H9 (cell line): ENCODE measurements around the gene RNASET2. TPM values are rescaled to one million over a fixed set of nuclear protein-coding genes. Genes with fewer than 3 reads are reported as not detected.

Source experiments
- DNase-seq: peaks from one replicate; pipeline ENCODE4 v3.0.0-alpha.2; 2017
- H2AFZ ChIP-seq: one replicate; pipeline ENCODE4 v1.6.1; 2013; ENCODE audit warnings: mild to moderate bottlenecking, low read length, control low read depth, moderate library complexity
- H2AK5ac ChIP-seq: 2 replicates; pipeline ENCODE4 v1.6.1; 2013; ENCODE audit warnings: low read length, control low read depth, mixed read lengths; ENCODE audit not compliant: insufficient read length
- H2BK120ac ChIP-seq: one replicate; pipeline ENCODE4 v1.6.1; 2013; ENCODE audit warnings: low read depth, mild to moderate bottlenecking, low read length, control low read depth, inconsistent platforms; ENCODE audit not compliant: poor library complexity, severe bottlenecking
- H2BK12ac ChIP-seq: 2 replicates; pipeline ENCODE4 v1.6.1; 2013; ENCODE audit warnings: low read length, control low read depth, mixed read lengths, low read depth; ENCODE audit not compliant: insufficient read length
- H2BK15ac ChIP-seq: 2 replicates; pipeline ENCODE4 v1.6.1; 2013; ENCODE audit warnings: low read depth, low read length, control low read depth
- H2BK20ac ChIP-seq: one replicate; pipeline ENCODE4 v1.6.1; 2013; ENCODE audit warnings: low read depth, mild to moderate bottlenecking, low read length, control low read depth, inconsistent platforms; ENCODE audit not compliant: poor library complexity, severe bottlenecking
- H2BK5ac ChIP-seq: 2 replicates; pipeline ENCODE4 v1.6.1; 2013; ENCODE audit warnings: low read length, control low read depth, mixed read lengths; ENCODE audit not compliant: insufficient read length
- H3K14ac ChIP-seq: 2 replicates; pipeline ENCODE4 v1.6.1; 2013; ENCODE audit warnings: low read length, control low read depth; ENCODE audit not compliant: insufficient read depth
- H3K18ac ChIP-seq: 2 replicates; pipeline ENCODE4 v1.6.1; 2013; ENCODE audit warnings: low read depth, mild to moderate bottlenecking, mixed read lengths, low read length, control low read depth; ENCODE audit not compliant: insufficient read length
- H3K23ac ChIP-seq: 2 replicates; pipeline ENCODE4 v1.6.1; 2013; ENCODE audit warnings: low read length, control low read depth, mixed read lengths, low read depth; ENCODE audit not compliant: insufficient read length
- H3K23me2 ChIP-seq: 2 replicates; pipeline ENCODE4 v1.6.1; 2013; ENCODE audit warnings: low read depth, mild to moderate bottlenecking, mixed read lengths, low read length, control low read depth; ENCODE audit not compliant: insufficient read length, poor library complexity, severe bottlenecking
- H3K27ac ChIP-seq: 2 replicates; pipeline ENCODE4 v1.5.1; 2013; ENCODE audit warnings: low read length, control low read depth, mixed read lengths, low read depth; ENCODE audit not compliant: insufficient read length
- H3K27me3 ChIP-seq: 2 replicates; pipeline ENCODE4 v1.6.1; 2013; ENCODE audit warnings: low read length, control low read depth, inconsistent platforms; ENCODE audit not compliant: insufficient read depth
- H3K4ac ChIP-seq: 2 replicates; pipeline ENCODE4 v1.6.1; 2013; ENCODE audit warnings: low read depth, mild to moderate bottlenecking, control low read depth, inconsistent platforms, low read length, moderate library complexity
- H3K4me1 ChIP-seq: 2 replicates; pipeline ENCODE4 v1.6.1; 2013; ENCODE audit warnings: low read length, control low read depth, inconsistent platforms; ENCODE audit not compliant: insufficient read depth
- H3K4me2 ChIP-seq: 2 replicates; pipeline ENCODE4 v1.6.1; 2013; ENCODE audit warnings: low read length, control low read depth, mixed read lengths; ENCODE audit not compliant: insufficient read length, insufficient read depth
- H3K56ac ChIP-seq: 2 replicates; pipeline ENCODE4 v1.6.1; 2013; ENCODE audit warnings: low read depth, mild to moderate bottlenecking, mixed read lengths, low read length, control low read depth; ENCODE audit not compliant: insufficient read length
- H3K79me1 ChIP-seq: 2 replicates; pipeline ENCODE4 v1.6.1; 2013; ENCODE audit warnings: low read depth, mild to moderate bottlenecking, moderate library complexity, low read length, control low read depth, inconsistent platforms; ENCODE audit not compliant: insufficient read depth, poor library complexity, severe bottlenecking
- H3K79me2 ChIP-seq: 2 replicates; pipeline ENCODE4 v1.6.1; 2013; ENCODE audit warnings: low read length, control low read depth, inconsistent platforms; ENCODE audit not compliant: insufficient read depth
- H3K9ac ChIP-seq: 2 replicates; pipeline ENCODE4 v1.6.1; 2013; ENCODE audit warnings: low read length, control low read depth, mixed read lengths; ENCODE audit not compliant: insufficient read length; ENCODE audit errors: extremely low read depth
- H3K9me3 ChIP-seq: one replicate; pipeline ENCODE4 v1.6.1; 2013; ENCODE audit warnings: low read depth, low read length, inconsistent platforms; ENCODE audit not compliant: control insufficient read depth
- H3T11ph ChIP-seq: one replicate; pipeline ENCODE4 v1.6.1; 2013; ENCODE audit warnings: mild to moderate bottlenecking, low read length, control low read depth, inconsistent platforms
- H4K20me1 ChIP-seq: one replicate; pipeline ENCODE4 v1.6.1; 2013; ENCODE audit not compliant: control insufficient read depth, insufficient read length, insufficient read depth
- H4K5ac ChIP-seq: 2 replicates; pipeline ENCODE4 v1.6.1; 2013; ENCODE audit warnings: low read depth, mild to moderate bottlenecking, mixed read lengths, low read length, control low read depth; ENCODE audit not compliant: insufficient read length
- H4K8ac ChIP-seq: replicated peaks from 2 replicates; pipeline ENCODE4 v1.6.1; 2013; ENCODE audit warnings: low read length, control low read depth, mixed read lengths, low read depth; ENCODE audit not compliant: insufficient read length
- H4K91ac ChIP-seq: 2 replicates; pipeline ENCODE4 v1.6.1; 2013; ENCODE audit warnings: low read depth, mild to moderate bottlenecking, moderate library complexity, mixed read lengths, low read length, control low read depth; ENCODE audit not compliant: insufficient read length
- H3K27ac Mint-ChIP-seq, 3 experiments: 2 replicates in 2 of 3; 3 replicates in 1 of 3; pipeline ENCODE4 v1.8.0; 2020 to 2021; ENCODE audit warnings: mixed read lengths in 3 of 3, mild to moderate bottlenecking in 1 of 3, moderate library complexity in 1 of 3
- H3K27me3 Mint-ChIP-seq: 2 replicates; pipeline ENCODE4 v1.8.0; 2021; ENCODE audit warnings: low read depth, mild to moderate bottlenecking, moderate library complexity, mixed read lengths
- H3K36me3 Mint-ChIP-seq, 3 experiments: 2 replicates in 2 of 3; 3 replicates in 1 of 3; pipeline ENCODE4 v1.8.0; 2020 to 2021; ENCODE audit warnings: low read depth in 3 of 3, mixed read lengths in 3 of 3; ENCODE audit not compliant: insufficient read depth in 1 of 3
- H3K4me1 Mint-ChIP-seq, 2 experiments: 2 replicates each; pipeline ENCODE4 v1.8.0; 2020; ENCODE audit warnings: mixed read lengths in 2 of 2
- H3K4me3 Mint-ChIP-seq, 2 experiments: 2 replicates in 1 of 2; 3 replicates in 1 of 2; pipeline ENCODE4 v1.8.0; 2020 to 2021; ENCODE audit warnings: mild to moderate bottlenecking in 2 of 2, mixed read lengths in 2 of 2, moderate library complexity in 1 of 2
- H3K9me3 Mint-ChIP-seq, 2 experiments: 2 replicates in 1 of 2; 3 replicates in 1 of 2; pipeline ENCODE4 v1.8.0; 2020; ENCODE audit warnings: mild to moderate bottlenecking in 2 of 2, mixed read lengths in 2 of 2, moderate library complexity in 1 of 2
- WGBS: extraction: QIAGEN DNeasy Blood & Tissue Kit; methylation state at CpG from one replicate; pipeline ENCODE4 v1.1.7; 2013; ENCODE audit warnings: missing lambda C conversion rate, low lambda C conversion rate, mixed read lengths; ENCODE audit not compliant: insufficient read length; ENCODE audit errors: extremely low coverage; 5-methylcytosine and 5-hydroxymethylcytosine counted together
- total RNA-seq: library from RNA; stranded (reverse); gene quantifications from 2 replicates; pipeline ENCODE4 v1.2.1, GENCODE V29; 2021
- TF ChIP-seq, protein P1 (sequence below): fragments of 200-600 bp; sonication (generic); conservative IDR thresholded peaks from 3 replicates; pipeline ENCODE4 v1.8.0; 2021; ENCODE audit warnings: antibody characterized with exemption, mild to moderate bottlenecking

RNASET2 gene
- total RNA-seq, 1 experiment from 2014 or later = 28.2 TPM

GRCh38 chr6:166904101-166904746, 52.1 kb downstream of the RNASET2 start:
- TF ChIP-seq, protein P1, sequence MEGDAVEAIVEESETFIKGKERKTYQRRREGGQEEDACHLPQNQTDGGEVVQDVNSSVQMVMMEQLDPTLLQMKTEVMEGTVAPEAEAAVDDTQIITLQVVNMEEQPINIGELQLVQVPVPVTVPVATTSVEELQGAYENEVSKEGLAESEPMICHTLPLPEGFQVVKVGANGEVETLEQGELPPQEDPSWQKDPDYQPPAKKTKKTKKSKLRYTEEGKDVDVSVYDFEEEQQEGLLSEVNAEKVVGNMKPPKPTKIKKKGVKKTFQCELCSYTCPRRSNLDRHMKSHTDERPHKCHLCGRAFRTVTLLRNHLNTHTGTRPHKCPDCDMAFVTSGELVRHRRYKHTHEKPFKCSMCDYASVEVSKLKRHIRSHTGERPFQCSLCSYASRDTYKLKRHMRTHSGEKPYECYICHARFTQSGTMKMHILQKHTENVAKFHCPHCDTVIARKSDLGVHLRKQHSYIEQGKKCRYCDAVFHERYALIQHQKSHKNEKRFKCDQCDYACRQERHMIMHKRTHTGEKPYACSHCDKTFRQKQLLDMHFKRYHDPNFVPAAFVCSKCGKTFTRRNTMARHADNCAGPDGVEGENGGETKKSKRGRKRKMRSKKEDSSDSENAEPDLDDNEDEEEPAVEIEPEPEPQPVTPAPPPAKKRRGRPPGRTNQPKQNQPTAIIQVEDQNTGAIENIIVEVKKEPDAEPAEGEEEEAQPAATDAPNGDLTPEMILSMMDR = no peak
- Histone ChIP-seq H3K79me1 (no peaks in the 10 kb centered on the region), H3T11ph (no peak overlapping the region), H3K4me2 (no peak overlapping the region), H2AFZ (no peak overlapping the region), H3K9ac (no peak overlapping the region), H2BK5ac (no peak overlapping the region), H3K4ac (no peak overlapping the region), H3K56ac (no peak overlapping the region), H3K79me2 (no peaks in the 10 kb centered on the region), H2AK5ac (no peak overlapping the region), H3K18ac (no peak overlapping the region), H2BK15ac (no peak overlapping the region), H3K23ac (no peak overlapping the region), H4K5ac (no peak overlapping the region), H2BK12ac (no peak overlapping the region), H3K27ac (no peak overlapping the region), H3K14ac (no peak overlapping the region; the same call in 1 of the 2 replicates), H3K27me3 (no peaks in the 10 kb centered on the region), H4K8ac (no peak overlapping the region), H3K23me2 (no peaks in the 10 kb centered on the region), H2BK120ac (no peak overlapping the region), H4K20me1 (no peaks in the 10 kb centered on the region), H2BK20ac (no peak overlapping the region), H4K91ac (no peak overlapping the region), H3K4me1 (no peaks in the 10 kb centered on the region), H3K9me3 (no peaks in the 10 kb centered on the region)
- Mint-ChIP-seq H3K36me3 (peaks cover 0 to 8% (median 0%) of the 10 kb centered on the region in 3 experiments; a peak in 3 of 7 replicates), H3K4me3 (no peak overlapping the region), H3K27me3 (peaks cover 33% of the 10 kb centered on the region), H3K4me1 (peaks cover 16 to 17% of the 10 kb centered on the region in 2 experiments), H3K27ac (peak overlapping the region in 1 of 3 experiments; percentile 79; a peak in 3 of 7 replicates), H3K9me3 (no peaks in the 10 kb centered on the region; a peak in 1 of 5 replicates)
- DNase-seq = peak; percentile 60
- no CpG with 5 or more reads among the region's 23 CpGs for WGBS
